Measurements from ENCODE around the gene PDRG1.

The PDRG1 gene

GRCh38 chr20:31903627-31904386 is 48.0 kb downstream of the PDRG1 start:
- DNase-seq, result no peak

GRCh38 chr20:31901615-31902014 is 50.2 kb downstream of the PDRG1 start:
- no peak for DNase-seq

GRCh38 chr20:31897541-31897940 is 54.3 kb downstream of the PDRG1 start:
- no peak for DNase-seq

- no peak for DNase-seq
Observed at GRCh38 chr20:31896049-31896448, 55.8 kb downstream of the PDRG1 start.

GRCh38 chr20:31894980-31895675 is 56.7 kb downstream of the PDRG1 start:
- DNase-seq, result no peak
